Measurements from ENCODE around the gene CMC1.

CMC1 gene

DNA sequence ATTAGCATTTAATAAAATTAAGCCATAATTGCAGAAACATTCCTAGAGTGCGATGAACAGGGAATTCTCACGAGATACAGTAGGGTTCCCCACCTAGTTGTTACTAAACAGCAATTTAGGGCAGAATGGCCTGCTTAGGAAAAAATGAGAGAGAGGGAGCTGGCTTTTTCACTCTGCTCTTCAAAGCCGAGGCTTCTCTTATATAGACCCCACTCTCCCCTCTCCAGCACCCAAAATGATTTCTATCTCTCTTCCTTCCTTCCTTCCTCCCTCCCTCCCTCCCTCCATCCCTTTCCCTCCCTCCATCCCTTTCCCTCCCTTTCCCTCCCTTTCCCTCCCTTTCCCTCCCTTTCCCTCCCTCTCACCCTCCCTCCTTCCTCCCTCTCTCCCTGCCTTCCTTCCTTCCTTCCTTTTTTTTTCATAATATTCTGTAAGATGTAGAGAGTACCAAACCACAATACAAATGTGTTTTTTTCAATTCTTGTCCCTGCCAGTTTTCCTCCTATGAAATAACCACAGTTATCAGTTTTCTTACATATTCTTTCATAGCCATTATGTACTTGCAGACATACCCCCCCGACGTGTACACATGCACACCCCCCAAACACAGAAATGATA is 59.0 kb downstream of the CMC1 start:
- WGBS (ENCODE audit: insufficient coverage, insufficient read length): no CpG with 5 or more reads among the region's 5 CpGs
- H3K4me1 ChIP-seq (ENCODE audit: control insufficient read depth, insufficient read depth, low read length): no peaks in the 10 kb centered on the region; the same call in 1 of the 2 replicates
- DNase-seq (ENCODE audit: low read depth, low spot score): no peak

DNA sequence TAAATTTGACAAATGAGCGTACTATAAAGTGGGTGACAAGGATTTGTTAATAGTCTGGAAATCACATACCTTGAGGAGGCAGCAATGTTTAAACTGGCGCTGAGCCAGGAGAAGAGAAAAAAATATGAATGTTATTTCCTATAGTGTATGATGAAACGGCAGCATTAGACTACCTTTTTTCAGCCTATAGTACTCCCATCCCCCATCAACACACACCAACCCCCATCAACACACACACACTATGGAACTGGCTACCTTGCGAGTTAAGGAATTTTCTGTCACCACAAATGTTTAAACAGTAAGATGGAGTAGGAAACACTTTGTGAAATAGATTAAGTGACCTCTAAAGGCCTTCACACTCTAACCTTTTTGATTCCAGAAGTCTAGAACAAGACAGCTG is 60.3 kb downstream of the CMC1 start:
- H3K4me1 ChIP-seq (ENCODE audit: control insufficient read depth, insufficient read depth, low read length): no peaks in the 10 kb centered on the region; the same call in 1 of the 2 replicates
- no peak overlapping the region for H3K4me3 ChIP-seq (ENCODE audit: low read length)
- H3K9me3 ChIP-seq (ENCODE audit: control insufficient read depth, insufficient read depth, low read length): no peaks in the 10 kb centered on the region
- no peaks in the 10 kb centered on the region for H3K27me3 ChIP-seq (ENCODE audit: control insufficient read depth, insufficient read depth, low read length)
- no peak for DNase-seq (ENCODE audit: low read depth, low spot score)
- no peak overlapping the region for H3K27ac ChIP-seq (ENCODE audit: low read length)
- H3K36me3 ChIP-seq (ENCODE audit: control insufficient read depth, insufficient read depth, low read length): no peaks in the 10 kb centered on the region
- WGBS (ENCODE audit: insufficient coverage, insufficient read length): no CpG with 5 or more reads among the region's 4 CpGs

More for the DNA sequence above, 59.0 kb downstream of the CMC1 start:
- Histone ChIP-seq H3K27ac (ENCODE audit: low read length) (no peak overlapping the region), H3K27me3 (ENCODE audit: control insufficient read depth, insufficient read depth, low read length) (no peaks in the 10 kb centered on the region), H3K9me3 (ENCODE audit: control insufficient read depth, insufficient read depth, low read length) (no peaks in the 10 kb centered on the region), H3K36me3 (ENCODE audit: control insufficient read depth, insufficient read depth, low read length) (no peaks in the 10 kb centered on the region), H3K4me3 (ENCODE audit: low read length) (no peak overlapping the region)

DNA sequence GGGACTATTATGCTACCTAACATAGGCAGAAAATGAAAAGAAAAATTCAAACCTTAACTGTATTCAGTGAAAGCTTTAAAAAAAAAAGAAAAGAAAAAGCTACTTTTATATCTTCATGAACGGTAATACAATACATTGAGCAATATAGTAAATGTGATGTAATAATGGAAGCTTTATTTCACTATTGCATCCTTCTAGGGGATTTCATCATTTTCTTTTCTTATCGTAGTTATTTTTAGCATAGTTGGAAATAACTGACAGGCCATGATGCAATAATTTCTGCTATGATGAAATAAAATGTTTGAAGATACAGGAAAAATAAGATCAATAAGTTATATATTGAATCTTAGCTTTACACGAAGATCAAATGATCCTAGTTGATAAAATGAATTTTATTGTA is 66.8 kb downstream of the CMC1 start:
- Histone ChIP-seq H3K36me3 (ENCODE audit: control insufficient read depth, insufficient read depth, low read length) (no peaks in the 10 kb centered on the region), H3K4me3 (ENCODE audit: low read length) (no peak overlapping the region), H3K9me3 (ENCODE audit: control insufficient read depth, insufficient read depth, low read length) (no peaks in the 10 kb centered on the region), H3K4me1 (ENCODE audit: control insufficient read depth, insufficient read depth, low read length) (no peaks in the 10 kb centered on the region; the same call in 1 of the 2 replicates), H3K27ac (ENCODE audit: low read length) (no peak overlapping the region), H3K27me3 (ENCODE audit: control insufficient read depth, insufficient read depth, low read length) (no peaks in the 10 kb centered on the region)
- DNase-seq (ENCODE audit: low read depth, low spot score): no peak
- no CpG with 5 or more reads among the region's 3 CpGs for WGBS (ENCODE audit: insufficient coverage, insufficient read length)

- no peak for DNase-seq (ENCODE audit: low read depth, low spot score)
- Histone ChIP-seq H3K27ac (ENCODE audit: low read length) (no peak overlapping the region), H3K4me3 (ENCODE audit: low read length) (no peak overlapping the region), H3K4me1 (ENCODE audit: control insufficient read depth, insufficient read depth, low read length) (no peaks in the 10 kb centered on the region), H3K9me3 (ENCODE audit: control insufficient read depth, insufficient read depth, low read length) (no peaks in the 10 kb centered on the region), H3K27me3 (ENCODE audit: control insufficient read depth, insufficient read depth, low read length) (no peaks in the 10 kb centered on the region), H3K36me3 (ENCODE audit: control insufficient read depth, insufficient read depth, low read length) (no peaks in the 10 kb centered on the region)
- WGBS (ENCODE audit: insufficient coverage, insufficient read length): no CpG with 5 or more reads among the region's 1 CpG
These were observed 74.3 kb downstream of the CMC1 start for GRCh38 chr3:28315711-28316110.

DNA sequence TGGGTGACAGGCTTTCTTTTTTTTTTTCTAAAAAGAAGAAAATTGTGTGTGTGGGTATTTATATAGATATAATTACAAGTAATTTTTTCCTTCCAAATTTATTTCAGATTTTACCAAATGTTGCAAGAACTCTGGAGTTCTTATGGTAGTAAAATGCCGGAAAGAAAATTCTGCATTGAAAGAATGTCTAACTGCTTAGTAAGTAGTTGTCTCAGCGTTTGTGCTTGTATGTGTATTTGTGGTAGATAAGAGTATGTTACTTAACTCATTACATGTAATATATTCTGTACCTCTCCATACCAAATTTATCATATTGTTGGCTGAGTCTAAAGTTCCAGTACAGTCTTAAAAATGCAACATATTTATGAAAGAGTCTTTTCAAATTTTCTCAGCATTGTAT is 74.8 kb downstream of the CMC1 start:
- H3K4me3 ChIP-seq (ENCODE audit: low read length): no peak overlapping the region
- no peak for DNase-seq (ENCODE audit: low read depth, low spot score)
- no peaks in the 10 kb centered on the region for H3K4me1 ChIP-seq (ENCODE audit: control insufficient read depth, insufficient read depth, low read length)
- no peaks in the 10 kb centered on the region for H3K36me3 ChIP-seq (ENCODE audit: control insufficient read depth, insufficient read depth, low read length)
- no peak overlapping the region for H3K27ac ChIP-seq (ENCODE audit: low read length)
- H3K9me3 ChIP-seq (ENCODE audit: control insufficient read depth, insufficient read depth, low read length): no peaks in the 10 kb centered on the region
- H3K27me3 ChIP-seq (ENCODE audit: control insufficient read depth, insufficient read depth, low read length): no peaks in the 10 kb centered on the region
- no CpG with 5 or more reads among the region's 2 CpGs for WGBS (ENCODE audit: insufficient coverage, insufficient read length)

- no peak overlapping the region for H3K4me3 ChIP-seq (ENCODE audit: low read length)
- H3K9me3 ChIP-seq (ENCODE audit: control insufficient read depth, insufficient read depth, low read length): no peaks in the 10 kb centered on the region
- H3K36me3 ChIP-seq (ENCODE audit: control insufficient read depth, insufficient read depth, low read length): no peaks in the 10 kb centered on the region
- no CpG with 5 or more reads among the region's 2 CpGs for WGBS (ENCODE audit: insufficient coverage, insufficient read length)
- H3K27me3 ChIP-seq (ENCODE audit: control insufficient read depth, insufficient read depth, low read length): no peaks in the 10 kb centered on the region
- H3K4me1 ChIP-seq (ENCODE audit: control insufficient read depth, insufficient read depth, low read length): no peaks in the 10 kb centered on the region
- DNase-seq (ENCODE audit: low read depth, low spot score): peak; percentile 33
- no peak overlapping the region for H3K27ac ChIP-seq (ENCODE audit: low read length)
These were observed 76.1 kb downstream of the CMC1 start for GRCh38 chr3:28317438-28318022.

DNA sequence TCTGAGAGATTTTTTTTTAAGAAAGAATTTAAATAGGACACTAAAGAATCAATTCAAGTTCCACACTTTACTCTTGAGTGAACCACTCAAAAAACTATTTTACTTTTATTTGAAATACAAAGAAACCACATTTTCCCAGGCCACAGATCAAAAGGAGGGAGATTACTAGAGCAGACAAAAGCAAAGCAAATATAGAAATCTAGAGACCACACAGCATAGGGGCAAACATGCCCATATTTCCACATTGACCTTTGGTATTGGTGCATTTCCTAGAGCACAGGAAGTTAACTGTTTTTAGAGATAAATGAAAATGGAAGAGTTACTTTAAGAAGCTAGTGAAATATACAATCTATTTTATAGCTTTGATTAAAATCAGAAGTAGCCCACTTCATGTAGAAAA is 79.6 kb downstream of the CMC1 start:
- H3K4me3 ChIP-seq (ENCODE audit: low read length): no peak overlapping the region
- no peaks in the 10 kb centered on the region for H3K9me3 ChIP-seq (ENCODE audit: control insufficient read depth, insufficient read depth, low read length)
- H3K4me1 ChIP-seq (ENCODE audit: control insufficient read depth, insufficient read depth, low read length): no peaks in the 10 kb centered on the region
- no peak overlapping the region for H3K27ac ChIP-seq (ENCODE audit: low read length)
- DNase-seq (ENCODE audit: low read depth, low spot score): no peak
- H3K27me3 ChIP-seq (ENCODE audit: control insufficient read depth, insufficient read depth, low read length): no peaks in the 10 kb centered on the region
- no peaks in the 10 kb centered on the region for H3K36me3 ChIP-seq (ENCODE audit: control insufficient read depth, insufficient read depth, low read length)

DNA sequence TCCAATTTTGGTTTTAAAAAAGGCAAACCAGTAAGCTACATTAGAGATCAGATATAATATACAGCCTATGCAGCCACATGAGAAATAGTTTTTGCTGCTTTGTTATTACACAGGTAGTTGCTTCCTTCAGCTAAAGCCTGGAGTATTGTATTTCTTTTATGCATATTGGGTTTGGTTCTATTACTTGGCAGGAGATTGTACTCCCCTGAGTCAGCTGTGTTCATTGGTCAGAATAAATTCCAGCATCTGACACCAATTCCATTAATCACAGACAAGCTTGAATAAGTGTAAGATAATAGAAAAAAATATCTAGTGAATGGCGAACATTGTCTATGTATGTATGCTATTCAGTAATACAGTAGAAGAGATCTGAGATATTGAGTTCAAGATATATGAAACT is 81.0 kb downstream of the CMC1 start:
- no CpG with 5 or more reads among the region's 1 CpG for WGBS (ENCODE audit: insufficient coverage, insufficient read length)
- DNase-seq (ENCODE audit: low read depth, low spot score): no peak
- Histone ChIP-seq H3K4me1 (ENCODE audit: control insufficient read depth, insufficient read depth, low read length) (no peaks in the 10 kb centered on the region), H3K9me3 (ENCODE audit: control insufficient read depth, insufficient read depth, low read length) (no peaks in the 10 kb centered on the region), H3K36me3 (ENCODE audit: control insufficient read depth, insufficient read depth, low read length) (no peaks in the 10 kb centered on the region), H3K27me3 (ENCODE audit: control insufficient read depth, insufficient read depth, low read length) (no peaks in the 10 kb centered on the region), H3K27ac (ENCODE audit: low read length) (no peak overlapping the region), H3K4me3 (ENCODE audit: low read length) (no peak overlapping the region)

- no peak overlapping the region for H3K27ac ChIP-seq (ENCODE audit: low read length)
- no peaks in the 10 kb centered on the region for H3K4me1 ChIP-seq (ENCODE audit: control insufficient read depth, insufficient read depth, low read length)
- H3K4me3 ChIP-seq (ENCODE audit: low read length): no peak overlapping the region
- no peak for DNase-seq (ENCODE audit: low read depth, low spot score)
- no peaks in the 10 kb centered on the region for H3K9me3 ChIP-seq (ENCODE audit: control insufficient read depth, insufficient read depth, low read length)
- WGBS (ENCODE audit: insufficient coverage, insufficient read length): no CpG with 5 or more reads among the region's 2 CpGs
- H3K27me3 ChIP-seq (ENCODE audit: control insufficient read depth, insufficient read depth, low read length): no peaks in the 10 kb centered on the region
- H3K36me3 ChIP-seq (ENCODE audit: control insufficient read depth, insufficient read depth, low read length): no peaks in the 10 kb centered on the region
These were observed 85.1 kb downstream of the CMC1 start for GRCh38 chr3:28326458-28326926.

- no CpG with 5 or more reads among the region's 4 CpGs for WGBS (ENCODE audit: insufficient coverage, insufficient read length)
- Histone ChIP-seq H3K27ac (ENCODE audit: low read length) (no peak overlapping the region), H3K9me3 (ENCODE audit: control insufficient read depth, insufficient read depth, low read length) (no peaks in the 10 kb centered on the region), H3K4me1 (ENCODE audit: control insufficient read depth, insufficient read depth, low read length) (no peaks in the 10 kb centered on the region), H3K4me3 (ENCODE audit: low read length) (no peak overlapping the region), H3K27me3 (ENCODE audit: control insufficient read depth, insufficient read depth, low read length) (no peaks in the 10 kb centered on the region), H3K36me3 (ENCODE audit: control insufficient read depth, insufficient read depth, low read length) (no peaks in the 10 kb centered on the region)
- no peak for DNase-seq (ENCODE audit: low read depth, low spot score)
These were observed 87.1 kb downstream of the CMC1 start for GRCh38 chr3:28328188-28329151.

Measured in iPS DF 6.9 (cell line).